Smooth muscle cell (in vitro differentiated cells): ENCODE results near the gene WDR47. TPM values are rescaled to one million over a fixed set of nuclear protein-coding genes. Genes with fewer than 3 reads are reported as not detected.

Source experiments
- DNase-seq: peaks from one replicate; lab custom pipeline; 2025; ENCODE audit not compliant: unreplicated experiment; lab: John Stamatoyannopoulos, UW
- H2AFZ ChIP-seq: fragments of 200-600 bp; sonication (generic); 2 replicates; pipeline ENCODE4 v1.6.0; 2016; ENCODE audit warnings: antibody characterized with exemption, low read depth, mild to moderate bottlenecking
- H3F3A ChIP-seq: fragments of 200-600 bp; sonication (generic); 2 replicates; pipeline ENCODE4 v1.6.0; 2017; ENCODE audit warnings: antibody characterized with exemption, low read depth
- H3K27ac ChIP-seq: fragments of 200-600 bp; sonication (generic); 2 replicates; pipeline ENCODE4 v1.5.1; 2016; ENCODE audit warnings: low read depth, mild to moderate bottlenecking
- H3K27me3 ChIP-seq: fragments of 200-600 bp; sonication (generic); 2 replicates; pipeline ENCODE4 v1.6.1; 2016; ENCODE audit warnings: low read depth, mild to moderate bottlenecking
- H3K36me3 ChIP-seq: fragments of 200-600 bp; sonication (generic); 2 replicates; pipeline ENCODE4 v1.5.1; 2016; ENCODE audit warnings: low read depth
- H3K4me1 ChIP-seq: fragments of 200-600 bp; sonication (generic); 2 replicates; pipeline ENCODE4 v1.5.1; 2016; ENCODE audit warnings: low read depth
- H3K4me2 ChIP-seq: fragments of 200-600 bp; sonication (generic); 2 replicates; pipeline ENCODE4 v1.6.0; 2016; ENCODE audit warnings: mild to moderate bottlenecking
- H3K4me3 ChIP-seq: fragments of 200-600 bp; sonication (generic); 2 replicates; pipeline ENCODE4 v1.5.1; 2016; ENCODE audit warnings: mild to moderate bottlenecking
- H3K79me2 ChIP-seq: fragments of 200-600 bp; sonication (generic); 2 replicates; pipeline ENCODE4 v1.6.0; 2016; ENCODE audit warnings: low read depth, mild to moderate bottlenecking
- H3K9ac ChIP-seq: fragments of 200-600 bp; sonication (generic); 2 replicates; pipeline ENCODE4 v1.6.0; 2016; ENCODE audit warnings: low read depth
- H3K9me3 ChIP-seq: fragments of 200-600 bp; sonication (generic); replicated peaks from 2 replicates; pipeline ENCODE4 v1.5.1; 2016; ENCODE audit warnings: low read depth
- H4K20me1 ChIP-seq: fragments of 200-600 bp; sonication (generic); 2 replicates; pipeline ENCODE4 v1.6.0; 2016; ENCODE audit warnings: low read depth
- CTCF ChIP-seq: fragments of 200-600 bp; sonication (generic); IDR thresholded peaks from 2 replicates; pipeline ENCODE4 v1.5.1; 2017; ENCODE audit warnings: borderline replicate concordance, mild to moderate bottlenecking, antibody characterized with exemption; ENCODE audit not compliant: insufficient read depth, poor library complexity, severe bottlenecking
- WGBS: methylation state at CpG from one replicate; pipeline ENCODE4 v1.1.7; 2016; ENCODE audit warnings: low lambda C conversion rate; 5-methylcytosine and 5-hydroxymethylcytosine counted together
- polyA plus RNA-seq: library from polyadenylated mRNA; unstranded; fragments of >200 nt; fragmentation: Nextera tagmentation; extraction: Ambion mirVana; gene quantifications from 2 replicates; pipeline ENCODE4 v1.2.1, GENCODE V29; 2016
- total RNA-seq: library from RNA; depleted of rRNA; stranded (reverse); fragments of >200 nt; gene quantifications from 2 replicates; pipeline ENCODE4 v1.2.3, GENCODE V29; 2014

Gene WDR47
- total and polyA plus RNA-seq, 2 experiments from 2014 or later: 5.8 to 16.0 TPM

- Histone ChIP-seq H3F3A (peaks cover 11% of the 10 kb centered on the region), H4K20me1 (no peaks in the 10 kb centered on the region), H3K27me3 (no peaks in the 10 kb centered on the region), H3K79me2 (peaks cover 34% of the 10 kb centered on the region), H2AFZ (no peak overlapping the region), H3K27ac (peak overlapping the region; percentile 93), H3K36me3 (peaks cover 3% of the 10 kb centered on the region), H3K4me3 (peak overlapping the region; percentile 91), H3K4me2 (peak overlapping the region; percentile 95), H3K9ac (no peak overlapping the region), H3K9me3 (no peaks in the 10 kb centered on the region), H3K4me1 (peaks cover 13% of the 10 kb centered on the region)
- no peak for DNase-seq
- whole genome bisulfite sequencing: 75% methylated on average over 31 of the region's 31 CpGs
- peak; percentile 39 for TF ChIP-seq CTCF
Observed at GRCh38 chr1:109089242-109090015, 47.5 kb upstream of the WDR47 start.

- Histone ChIP-seq H2AFZ (no peak overlapping the region), H3K4me2 (no peak overlapping the region), H3K36me3 (no peaks in the 10 kb centered on the region), H3K4me1 (no peaks in the 10 kb centered on the region), H3K79me2 (no peaks in the 10 kb centered on the region), H4K20me1 (no peaks in the 10 kb centered on the region), H3K9ac (no peak overlapping the region), H3K4me3 (no peak overlapping the region), H3K9me3 (no peaks in the 10 kb centered on the region), H3F3A (no peaks in the 10 kb centered on the region), H3K27me3 (no peaks in the 10 kb centered on the region), H3K27ac (no peak overlapping the region)
- DNase-seq: no peak
- no peak for TF ChIP-seq CTCF
- 78% methylated on average over 13 of the region's 13 CpGs for WGBS
Observed at GRCh38 chr1:109084563-109085517, 42.9 kb upstream of the WDR47 start.

GRCh38 chr1:109083923-109084322, 42.0 kb upstream of the WDR47 start:
- Histone ChIP-seq H3K4me1 (no peaks in the 10 kb centered on the region), H3K27me3 (no peaks in the 10 kb centered on the region), H3K9me3 (no peaks in the 10 kb centered on the region), H3K4me3 (no peak overlapping the region), H2AFZ (no peak overlapping the region), H4K20me1 (no peaks in the 10 kb centered on the region), H3K79me2 (no peaks in the 10 kb centered on the region), H3K9ac (no peak overlapping the region), H3K4me2 (no peak overlapping the region), H3K36me3 (no peaks in the 10 kb centered on the region), H3K27ac (no peak overlapping the region), H3F3A (no peaks in the 10 kb centered on the region)
- WGBS: 78% methylated on average over 1 of the region's 1 CpG
- no peak for TF ChIP-seq CTCF
- no peak for DNase-seq
